Measurements from ENCODE around the gene SH3TC1.
A peak's percentile ranks its signal among the peaks of the same experiment; 100 is the strongest.

Gene SH3TC1

DNA sequence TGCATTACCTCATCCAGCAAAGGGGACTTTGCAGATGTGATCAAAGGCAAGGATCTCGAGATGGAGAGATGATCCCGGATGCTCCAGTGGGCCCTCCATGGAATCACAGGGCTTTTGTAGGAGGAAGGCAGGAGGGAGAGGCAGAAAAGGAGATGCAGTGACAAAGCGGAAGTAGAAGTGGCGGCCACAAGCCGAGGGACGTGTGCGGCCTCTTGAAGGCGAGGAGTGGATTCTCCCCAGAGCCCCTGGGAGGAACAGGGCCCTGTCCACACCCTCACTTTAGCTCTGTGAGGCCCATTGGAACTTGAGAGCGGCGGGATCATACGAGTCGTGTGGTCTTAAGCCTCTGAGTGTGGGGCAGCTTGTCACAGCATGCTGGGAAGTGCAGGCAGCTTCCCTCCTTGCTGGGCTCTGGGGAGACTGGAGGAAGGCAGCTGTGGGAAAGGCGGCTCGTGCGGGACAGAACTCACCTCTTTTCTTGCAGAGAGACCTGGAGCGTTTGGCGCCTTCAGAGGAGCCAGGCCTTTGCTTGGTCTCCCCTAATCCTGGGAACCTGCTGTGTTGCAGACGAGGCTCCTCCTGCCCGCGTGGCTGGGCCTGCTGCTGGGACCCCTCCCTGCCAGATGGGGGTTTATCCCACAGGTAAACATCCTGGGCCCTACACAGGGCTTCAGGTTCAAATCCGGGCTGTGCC is 10.2 kb downstream of the SH3TC1 start:
- no peak overlapping the region for H3K4me3 Mint-ChIP-seq
- peaks cover 37% of the 10 kb centered on the region for H3K4me1 Mint-ChIP-seq
- H3K27me3 Mint-ChIP-seq: no peaks in the 10 kb centered on the region
- ATAC-seq: no peak
- H3K9me3 Mint-ChIP-seq: no peaks in the 10 kb centered on the region
- H3K27ac Mint-ChIP-seq: no peak overlapping the region
- peaks cover 75% of the 10 kb centered on the region for H3K36me3 Mint-ChIP-seq

DNA sequence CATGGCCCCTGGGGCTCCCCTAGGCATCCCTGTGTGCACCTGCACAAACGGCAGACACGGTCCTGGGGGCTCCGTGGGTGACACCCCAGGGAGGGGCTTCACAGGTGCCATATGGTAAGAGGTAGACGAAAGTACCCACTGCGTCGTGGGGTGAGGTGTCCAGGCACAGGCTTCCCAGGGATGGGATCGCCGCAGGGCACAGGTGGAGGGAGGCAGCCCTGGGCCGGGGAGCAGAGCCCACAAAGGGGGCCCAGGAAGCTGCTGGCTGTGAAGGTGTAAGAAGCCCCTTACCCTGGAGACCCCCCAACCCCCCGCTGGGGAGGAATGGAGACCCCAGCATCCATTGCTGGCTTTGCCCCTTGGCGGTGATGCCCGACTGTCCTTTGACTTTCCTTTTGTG is 10.9 kb downstream of the SH3TC1 start:
- H3K36me3 Mint-ChIP-seq: peaks cover 77% of the 10 kb centered on the region
- no peaks in the 10 kb centered on the region for H3K9me3 Mint-ChIP-seq
- H3K27ac Mint-ChIP-seq: no peak overlapping the region
- no peak for ATAC-seq
- peaks cover 30% of the 10 kb centered on the region for H3K4me1 Mint-ChIP-seq
- H3K4me3 Mint-ChIP-seq: no peak overlapping the region
- no peaks in the 10 kb centered on the region for H3K27me3 Mint-ChIP-seq

DNA sequence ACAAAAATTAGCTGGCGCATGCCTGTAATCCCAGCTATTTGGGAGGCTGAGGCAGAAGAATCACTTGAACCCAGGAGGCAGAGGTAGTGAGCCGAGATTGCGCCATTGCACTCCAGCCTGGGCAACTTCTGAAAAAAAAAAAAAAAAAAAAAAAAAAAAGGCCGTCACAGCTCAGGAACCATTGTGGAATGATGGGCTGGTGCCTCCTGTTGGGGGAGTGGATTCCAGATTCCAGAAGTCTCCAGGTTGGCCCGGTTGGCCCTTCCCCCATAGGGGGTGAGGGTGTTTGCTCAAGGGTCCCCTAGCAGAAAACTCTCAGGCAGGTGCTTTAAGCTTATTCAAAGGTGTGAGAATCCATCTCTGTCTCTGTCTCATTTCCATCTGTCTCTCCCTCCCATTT is 11.5 kb downstream of the SH3TC1 start:
- Mint-ChIP-seq H3K36me3 (peaks cover 80% of the 10 kb centered on the region), H3K27ac (no peak overlapping the region), H3K4me1 (peaks cover 27% of the 10 kb centered on the region), H3K9me3 (no peaks in the 10 kb centered on the region), H3K4me3 (no peak overlapping the region), H3K27me3 (no peaks in the 10 kb centered on the region)
- no peak for ATAC-seq

DNA sequence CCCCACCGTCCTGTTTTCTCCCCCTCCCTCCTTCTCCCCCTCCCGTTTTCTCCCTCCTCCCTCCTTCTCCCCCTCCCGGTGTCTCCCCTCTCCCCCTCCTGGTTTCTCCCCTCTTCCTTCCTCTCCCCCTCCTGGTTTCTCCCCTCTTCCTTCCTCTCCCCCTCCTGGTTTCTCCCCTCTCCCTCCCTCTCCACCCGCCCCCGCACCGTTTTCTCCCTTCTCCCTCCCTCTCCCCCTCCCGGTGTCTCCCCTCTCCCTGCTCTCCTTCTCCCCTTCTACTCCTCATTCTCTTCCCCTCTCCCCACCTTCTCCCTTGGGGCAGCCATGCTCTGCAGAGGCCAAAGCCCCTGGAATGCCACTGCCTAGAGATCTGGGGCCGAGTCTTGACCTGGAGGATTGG is 12.2 kb downstream of the SH3TC1 start:
- H3K36me3 Mint-ChIP-seq: peaks cover 77% of the 10 kb centered on the region
- peak overlapping the region; percentile 55 for H3K27ac Mint-ChIP-seq
- H3K4me3 Mint-ChIP-seq: no peak overlapping the region
- ATAC-seq: no peak
- H3K27me3 Mint-ChIP-seq: no peaks in the 10 kb centered on the region
- peaks cover 20% of the 10 kb centered on the region for H3K4me1 Mint-ChIP-seq
- H3K9me3 Mint-ChIP-seq: no peaks in the 10 kb centered on the region

DNA sequence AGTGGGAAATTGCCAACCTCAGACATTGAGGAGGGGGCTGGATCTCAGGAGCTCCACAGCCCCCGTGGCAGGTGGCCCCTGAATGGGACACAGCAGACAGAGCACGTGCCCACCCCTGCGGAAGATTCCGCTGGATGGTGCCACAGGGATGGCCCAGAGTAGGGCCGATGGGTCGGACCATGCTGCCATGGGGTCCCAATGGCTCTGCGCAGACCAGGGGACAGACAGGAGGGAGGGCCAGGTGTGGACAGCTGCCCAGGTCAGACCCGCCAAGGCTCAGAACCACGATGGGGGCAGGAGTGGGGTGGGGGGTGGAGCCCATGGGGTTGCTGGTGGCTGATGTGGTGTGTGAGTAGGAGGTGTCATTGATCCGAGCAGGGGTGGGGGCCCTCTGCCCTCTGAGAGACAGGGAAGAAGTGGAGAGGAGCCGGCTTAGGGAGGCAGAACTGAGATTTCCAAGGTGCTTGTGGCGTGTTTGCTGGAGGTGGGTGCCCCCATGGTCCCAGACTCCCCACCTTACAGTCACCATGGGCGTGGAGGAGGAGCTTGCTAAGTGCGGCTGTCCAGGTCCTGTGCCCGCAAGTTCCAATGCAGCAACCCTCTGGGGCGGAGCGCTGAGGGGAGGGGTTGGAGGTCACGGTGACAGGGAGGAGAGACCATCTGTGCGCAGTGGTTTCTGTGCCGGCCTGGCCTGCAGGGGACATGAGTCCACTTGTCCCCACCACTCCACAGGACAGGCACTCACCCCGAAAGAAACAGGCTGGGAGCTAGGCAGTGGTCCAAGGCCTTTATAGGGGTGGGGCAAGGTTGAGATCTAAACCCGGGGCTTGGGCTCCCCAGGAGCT is 12.9 kb downstream of the SH3TC1 start:
- no peak for ATAC-seq
- Mint-ChIP-seq H3K4me1 (peaks cover 14% of the 10 kb centered on the region), H3K27ac (peak overlapping the region; percentile 55), H3K36me3 (peaks cover 77% of the 10 kb centered on the region), H3K9me3 (no peaks in the 10 kb centered on the region), H3K4me3 (no peak overlapping the region), H3K27me3 (no peaks in the 10 kb centered on the region)

DNA sequence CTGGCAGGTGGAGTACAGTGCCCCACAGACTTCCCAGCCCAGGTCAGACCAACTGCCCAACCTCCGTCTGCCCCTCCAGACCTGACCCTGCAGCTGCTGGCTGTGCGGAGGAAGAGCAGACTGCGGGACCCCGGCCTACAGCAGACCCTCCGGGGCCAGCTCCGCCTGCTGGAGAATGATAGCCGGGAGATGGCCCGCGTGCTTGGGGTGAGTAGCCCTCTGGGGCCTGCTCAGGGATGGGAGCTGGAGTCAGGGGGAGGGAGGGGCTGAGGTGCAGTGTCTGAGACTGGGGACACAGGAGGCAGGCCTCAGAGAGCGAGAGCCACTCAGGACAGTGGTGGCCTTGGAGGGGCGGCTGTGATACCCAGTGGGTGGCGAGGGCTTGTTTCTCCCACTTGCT is 13.5 kb downstream of the SH3TC1 start:
- Mint-ChIP-seq H3K4me3 (no peak overlapping the region), H3K27ac (no peak overlapping the region), H3K9me3 (no peaks in the 10 kb centered on the region), H3K4me1 (peaks cover 7% of the 10 kb centered on the region), H3K27me3 (no peaks in the 10 kb centered on the region), H3K36me3 (peaks cover 76% of the 10 kb centered on the region)
- no peak for ATAC-seq

DNA sequence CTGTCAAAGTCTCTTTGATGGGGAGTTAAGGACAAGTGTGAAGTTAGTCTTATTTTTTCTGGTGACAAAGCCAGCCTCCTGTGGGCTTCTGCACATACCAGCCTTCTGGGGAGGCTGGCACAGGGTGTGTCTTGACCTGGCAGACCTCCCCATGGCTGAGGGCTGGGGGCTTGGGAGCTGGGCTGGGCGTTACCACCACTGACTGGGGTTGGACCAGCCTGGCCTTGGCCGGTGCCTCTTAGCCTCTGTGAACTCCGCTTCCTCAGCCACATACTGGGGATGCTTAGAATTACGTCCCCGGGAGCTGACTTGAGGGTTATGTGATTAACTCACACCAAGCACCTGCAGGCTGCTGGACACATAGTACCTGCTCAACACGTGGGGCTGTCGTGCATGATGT is 14.0 kb downstream of the SH3TC1 start:
- Mint-ChIP-seq H3K9me3 (no peaks in the 10 kb centered on the region), H3K4me1 (peaks cover 6% of the 10 kb centered on the region), H3K27ac (no peak overlapping the region), H3K36me3 (peaks cover 71% of the 10 kb centered on the region), H3K4me3 (no peak overlapping the region), H3K27me3 (no peaks in the 10 kb centered on the region)
- ATAC-seq: no peak

DNA sequence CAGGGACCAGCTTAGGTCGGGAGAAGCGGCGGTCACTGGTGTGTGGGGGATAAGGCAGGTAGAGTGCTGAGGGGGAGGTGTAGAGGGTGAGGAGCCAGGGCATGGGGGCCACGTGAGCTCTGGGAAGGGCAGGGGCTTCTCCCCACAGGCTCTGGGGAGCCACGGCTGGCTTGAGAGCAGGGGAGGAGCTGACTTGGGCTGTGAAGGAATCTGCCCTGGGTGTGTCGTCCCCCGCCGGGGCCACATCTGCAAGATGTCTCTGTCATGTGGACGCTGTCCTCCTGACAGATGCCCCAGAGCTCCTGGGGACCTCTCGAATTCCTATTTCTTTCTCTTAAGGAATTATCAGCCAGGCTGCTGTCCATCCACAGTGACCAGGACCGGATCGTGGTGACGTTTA is 15.0 kb downstream of the SH3TC1 start:
- Mint-ChIP-seq H3K27ac (no peak overlapping the region), H3K36me3 (peaks cover 69% of the 10 kb centered on the region), H3K4me1 (peaks cover 2% of the 10 kb centered on the region), H3K9me3 (no peaks in the 10 kb centered on the region), H3K27me3 (no peaks in the 10 kb centered on the region), H3K4me3 (no peak overlapping the region)
- no peak for ATAC-seq

DNA sequence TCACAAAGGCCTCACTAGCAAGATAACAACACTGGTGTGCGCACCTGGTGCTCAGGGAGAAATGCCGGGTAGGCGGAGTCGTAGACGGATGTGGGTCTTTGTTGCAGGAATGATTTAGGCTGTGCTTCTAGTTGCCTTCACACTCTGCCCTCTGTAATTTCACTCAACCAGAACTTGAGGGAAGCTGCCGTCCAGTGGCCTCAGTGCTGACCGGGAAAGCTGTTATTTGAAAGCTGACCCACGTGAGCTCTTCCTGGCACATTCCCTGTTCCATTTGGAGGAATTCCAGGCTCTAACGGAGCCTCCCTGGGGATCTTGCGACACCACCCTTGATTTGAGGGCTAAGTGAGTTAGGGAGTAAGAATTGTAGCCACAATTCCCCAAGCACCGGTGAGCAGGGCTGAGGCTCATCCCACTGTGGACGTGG is 15.9 kb downstream of the SH3TC1 start:
- Mint-ChIP-seq H3K4me3 (no peak overlapping the region), H3K4me1 (no peaks in the 10 kb centered on the region), H3K27ac (no peak overlapping the region), H3K36me3 (peaks cover 71% of the 10 kb centered on the region), H3K9me3 (no peaks in the 10 kb centered on the region), H3K27me3 (no peaks in the 10 kb centered on the region)
- ATAC-seq: no peak

DNA sequence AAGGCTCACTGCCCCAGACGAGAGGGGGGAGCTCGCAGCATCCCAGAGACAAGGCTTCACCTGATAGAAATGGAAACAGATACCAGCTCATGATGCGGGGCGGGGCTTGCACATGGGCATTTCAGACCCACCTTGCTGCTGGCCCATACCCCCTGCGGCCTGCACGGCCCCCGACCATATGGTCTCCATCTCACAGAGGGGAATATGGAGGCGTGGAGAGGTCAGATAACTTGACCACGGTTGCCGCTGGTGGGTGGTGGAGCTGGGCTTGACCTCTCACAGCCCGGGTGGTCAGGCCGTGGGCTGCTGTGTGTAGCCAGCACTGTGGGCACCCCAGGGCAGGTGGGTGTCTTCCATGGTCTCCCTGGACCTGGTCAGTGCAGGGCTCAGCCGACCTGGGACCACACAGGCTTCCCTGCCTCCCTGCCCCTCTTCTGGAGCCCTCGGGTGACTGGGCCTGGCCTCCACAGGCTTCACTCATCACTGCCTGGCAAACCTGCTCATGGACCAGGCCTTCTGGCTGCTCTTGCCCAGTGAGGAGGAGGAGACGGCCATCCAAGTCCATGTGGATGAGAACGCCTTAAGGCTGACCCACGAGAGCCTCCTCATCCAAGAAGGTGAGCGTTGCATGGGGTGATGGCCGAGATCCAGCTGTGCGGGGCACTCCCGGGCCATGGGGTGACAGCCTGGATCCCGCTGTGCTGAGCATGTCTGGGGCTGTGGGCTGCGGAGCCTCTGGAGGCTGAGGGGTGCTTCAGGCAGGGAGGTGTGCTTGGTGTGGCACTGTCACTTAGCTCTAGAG is 16.8 kb downstream of the SH3TC1 start:
- H3K9me3 Mint-ChIP-seq: no peaks in the 10 kb centered on the region
- no peak for ATAC-seq
- H3K27me3 Mint-ChIP-seq: no peaks in the 10 kb centered on the region
- H3K4me3 Mint-ChIP-seq: no peak overlapping the region
- peaks cover 79% of the 10 kb centered on the region for H3K36me3 Mint-ChIP-seq
- H3K27ac Mint-ChIP-seq: no peak overlapping the region
- peaks cover 7% of the 10 kb centered on the region for H3K4me1 Mint-ChIP-seq

DNA sequence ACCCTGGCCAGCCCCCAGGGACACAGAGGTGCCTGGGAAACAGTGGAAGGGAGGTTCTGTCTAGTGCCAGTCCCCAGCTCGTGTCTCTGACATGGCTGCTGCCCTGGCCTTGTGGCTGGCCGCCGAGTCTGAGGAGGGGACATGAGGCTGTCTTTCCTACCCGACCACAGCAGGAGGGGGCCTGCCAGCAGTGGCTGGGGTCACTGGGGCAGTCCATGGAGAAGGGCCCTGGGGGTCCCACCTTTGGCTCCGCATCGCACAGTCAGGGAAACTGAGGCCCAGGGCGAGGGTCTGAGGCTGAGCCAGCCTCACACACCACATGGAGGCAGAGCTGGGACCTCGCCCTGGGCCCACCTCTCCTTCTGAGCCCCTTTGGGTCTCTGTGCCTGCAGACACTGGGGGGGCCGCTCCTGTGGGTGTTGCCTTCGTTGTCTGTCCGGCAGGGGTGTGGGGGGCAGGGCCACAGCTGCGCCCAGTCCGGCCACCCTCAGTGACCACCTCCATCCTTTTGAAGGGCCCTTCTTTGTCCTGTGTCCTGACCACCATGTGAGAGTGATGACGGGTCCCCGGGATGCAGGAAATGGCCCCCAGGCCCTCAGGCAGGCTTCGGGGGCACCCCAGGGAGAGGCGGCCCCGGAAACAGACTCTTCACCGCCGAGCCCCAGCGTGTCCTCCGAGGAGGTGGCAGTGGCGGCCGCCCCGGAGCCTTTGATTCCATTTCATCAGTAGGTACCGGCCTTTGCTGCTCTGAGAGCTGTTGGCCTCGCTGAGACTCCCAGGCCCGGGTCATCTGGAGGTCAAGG is 17.6 kb downstream of the SH3TC1 start:
- peaks cover 15% of the 10 kb centered on the region for H3K4me1 Mint-ChIP-seq
- H3K27me3 Mint-ChIP-seq: no peaks in the 10 kb centered on the region
- H3K36me3 Mint-ChIP-seq: peaks cover 83% of the 10 kb centered on the region
- no peak overlapping the region for H3K4me3 Mint-ChIP-seq
- ATAC-seq: no peak
- no peaks in the 10 kb centered on the region for H3K9me3 Mint-ChIP-seq
- H3K27ac Mint-ChIP-seq: no peak overlapping the region

DNA sequence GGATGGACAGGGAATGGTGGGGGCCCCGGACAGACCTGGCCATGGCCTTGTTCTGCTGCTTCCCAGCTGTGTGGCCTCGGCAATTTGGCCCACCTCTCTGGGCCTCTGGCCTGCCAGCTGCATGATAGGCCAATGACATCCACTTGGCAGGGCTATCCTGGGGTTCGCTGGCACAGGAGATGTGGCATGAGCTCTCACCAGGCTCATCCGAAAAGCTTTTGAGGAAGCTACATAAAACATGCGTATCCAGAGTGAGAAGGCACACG is 18.1 kb downstream of the SH3TC1 start:
- Mint-ChIP-seq H3K36me3 (peaks cover 83% of the 10 kb centered on the region), H3K27ac (no peak overlapping the region)

DNA sequence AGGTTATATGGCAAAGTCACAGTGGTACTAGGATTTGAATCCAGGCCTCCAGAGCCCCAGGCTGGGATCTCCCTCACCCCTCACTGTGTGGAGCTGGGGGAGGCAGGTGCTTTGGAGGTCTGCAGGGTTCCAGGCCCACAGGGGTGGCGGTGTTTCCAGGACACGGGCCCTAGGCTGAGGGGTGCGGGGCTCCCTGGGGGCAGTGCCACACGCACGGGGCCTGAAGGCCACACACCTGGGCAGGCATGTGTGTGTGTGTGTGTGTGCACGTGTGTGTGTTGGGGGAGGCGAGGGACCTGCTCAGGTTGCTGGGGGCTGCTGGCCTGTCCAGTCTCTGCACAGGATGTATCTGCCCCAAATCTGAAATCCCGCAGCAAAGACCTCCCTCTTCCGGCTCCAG is 18.8 kb downstream of the SH3TC1 start:
- Mint-ChIP-seq H3K9me3 (no peaks in the 10 kb centered on the region), H3K4me1 (peaks cover 19% of the 10 kb centered on the region), H3K27me3 (no peaks in the 10 kb centered on the region), H3K4me3 (no peak overlapping the region), H3K36me3 (peaks cover 88% of the 10 kb centered on the region), H3K27ac (no peak overlapping the region)
- ATAC-seq: no peak

More for the DNA sequence above, 18.1 kb downstream of the SH3TC1 start:
- no peak overlapping the region for H3K4me3 Mint-ChIP-seq
- no peak for ATAC-seq
- H3K27me3 Mint-ChIP-seq: no peaks in the 10 kb centered on the region
- H3K9me3 Mint-ChIP-seq: no peaks in the 10 kb centered on the region
- peaks cover 19% of the 10 kb centered on the region for H3K4me1 Mint-ChIP-seq

DNA sequence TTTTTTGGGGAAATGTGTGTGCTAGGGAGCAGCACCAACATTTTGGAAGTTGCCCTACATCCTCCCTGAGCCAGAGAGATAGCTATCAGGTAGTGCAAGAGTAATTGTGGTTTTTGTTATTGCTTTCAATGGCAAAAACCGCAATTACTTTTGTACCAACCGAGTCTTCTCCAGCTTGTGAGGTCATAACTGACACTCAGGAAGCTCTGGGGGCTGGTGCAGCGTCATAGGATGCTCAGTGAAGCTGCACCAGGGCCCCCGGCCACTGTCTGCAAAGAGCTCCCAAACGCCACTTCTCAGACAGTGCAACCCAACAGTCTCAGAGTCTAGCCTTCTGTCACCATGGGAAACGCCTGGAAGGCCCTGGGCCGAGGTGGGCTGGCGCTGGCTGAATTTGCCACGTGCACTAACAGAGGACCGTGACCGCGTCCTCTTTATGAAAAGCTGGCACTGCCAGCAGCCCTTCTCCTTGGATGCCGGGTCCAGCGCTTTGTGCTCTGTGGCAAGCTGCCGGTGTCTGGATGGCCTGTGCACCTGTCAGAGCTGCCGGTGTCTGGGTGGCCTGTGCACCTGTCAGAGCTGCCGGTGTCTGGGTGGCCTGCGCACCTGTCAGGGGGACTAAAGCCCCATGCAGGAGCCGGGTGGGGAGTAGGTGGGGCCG is 19.4 kb downstream of the SH3TC1 start:
- ATAC-seq: no peak
- Mint-ChIP-seq H3K27me3 (no peaks in the 10 kb centered on the region), H3K4me1 (peaks cover 19% of the 10 kb centered on the region), H3K36me3 (peaks cover 85% of the 10 kb centered on the region), H3K27ac (no peak overlapping the region), H3K4me3 (no peak overlapping the region), H3K9me3 (no peaks in the 10 kb centered on the region)
